ENCODE results near the gene ACADL. TPM values are rescaled to one million over a fixed set of nuclear protein-coding genes. Genes with fewer than 3 reads are reported as not detected.

Gene ACADL
- total RNA-seq = 32.4 TPM

DNA sequence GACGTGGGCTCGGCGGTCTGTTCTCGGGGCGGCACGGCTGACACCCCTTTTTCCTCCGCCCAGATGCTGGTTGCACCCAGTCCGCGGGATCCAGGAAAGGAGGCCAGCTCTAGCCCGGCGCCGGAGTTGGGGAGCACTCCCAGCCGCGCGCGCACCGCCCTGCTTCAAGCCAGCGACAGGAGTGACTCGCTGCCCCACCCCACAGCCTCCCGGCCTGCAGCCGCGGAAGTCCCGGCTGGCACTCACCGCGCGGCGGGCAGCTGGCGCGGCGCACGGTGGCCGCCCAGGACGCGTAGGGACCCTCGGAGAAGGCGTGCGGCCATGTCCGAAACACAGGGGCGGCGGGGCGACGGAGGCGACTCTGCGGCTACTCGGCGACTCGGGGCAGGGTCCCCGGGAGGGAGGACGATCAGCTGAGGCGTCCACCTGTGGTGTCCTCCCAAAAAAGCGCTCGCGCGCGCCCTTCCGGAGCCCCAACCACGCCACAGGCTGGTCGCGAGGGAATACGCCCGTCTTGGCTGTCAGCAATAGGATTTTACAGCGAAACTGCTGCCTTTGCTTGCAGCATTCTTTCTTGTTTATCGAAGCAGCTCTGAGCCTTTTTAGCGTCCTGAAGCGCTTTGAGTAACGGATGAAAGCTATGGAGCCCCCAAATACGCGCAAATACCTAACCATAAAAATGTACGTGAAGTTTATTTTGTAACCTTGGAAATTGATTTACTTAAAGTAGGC is at the start of gene ACADL:
ACADL (minus strand) TSS at position 507 of the 732 bp plus-strand sequence; CDS start at position 323, 184 bp downstream.
- DNase-seq (ENCODE audit: low spot score) (peak; percentile 79), ATAC-seq (peak; percentile 87)
- intact Hi-C loops (cut with DNase I) = no loop called here

DNA sequence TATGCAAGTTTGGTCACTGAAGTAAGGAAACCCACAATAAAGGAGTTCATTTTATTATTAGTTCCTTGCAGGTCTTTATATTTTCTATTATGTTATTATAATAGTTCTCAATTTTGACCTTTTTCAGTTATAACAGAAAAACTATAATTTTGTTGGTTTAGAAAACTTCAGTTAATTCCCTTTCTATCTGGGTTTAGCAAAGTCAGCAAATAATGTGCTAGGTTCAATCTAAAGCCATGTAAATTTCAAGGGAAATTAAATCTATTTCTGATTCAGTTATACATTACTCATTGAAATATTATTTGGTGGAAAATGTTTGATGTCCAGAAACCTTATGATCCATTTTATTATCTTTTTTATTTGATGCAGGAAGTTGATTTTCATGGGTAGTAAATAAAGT is 46.1 kb upstream of the ACADL start:
- intact Hi-C loops (cut with DNase I) = no loop called here
- ATAC-seq (no peak), DNase-seq (ENCODE audit: low spot score) (no peak)

DNA sequence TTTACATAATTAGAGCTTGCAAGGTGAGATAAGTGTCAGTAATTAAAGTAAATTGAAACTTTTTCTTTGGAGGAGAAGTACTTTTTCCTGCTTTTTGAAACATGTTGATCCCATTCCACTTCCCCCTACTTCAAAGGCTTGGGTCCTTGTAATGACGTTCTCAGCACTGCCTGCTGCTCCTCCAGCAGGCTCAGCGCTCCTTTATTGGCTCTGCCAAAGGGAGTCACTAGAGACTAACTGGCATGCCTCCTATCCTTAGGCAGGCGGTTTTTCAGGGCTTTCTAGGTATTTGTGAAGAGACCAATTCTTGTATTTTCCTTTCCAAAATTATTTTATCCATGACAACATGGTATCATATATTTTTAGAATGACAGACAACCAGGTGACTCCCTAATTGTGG is 43.9 kb upstream of the ACADL start:
- DNase-seq (ENCODE audit: low spot score) (no peak), ATAC-seq (no peak)
- intact Hi-C loops (cut with DNase I) = no loop called here

DNA sequence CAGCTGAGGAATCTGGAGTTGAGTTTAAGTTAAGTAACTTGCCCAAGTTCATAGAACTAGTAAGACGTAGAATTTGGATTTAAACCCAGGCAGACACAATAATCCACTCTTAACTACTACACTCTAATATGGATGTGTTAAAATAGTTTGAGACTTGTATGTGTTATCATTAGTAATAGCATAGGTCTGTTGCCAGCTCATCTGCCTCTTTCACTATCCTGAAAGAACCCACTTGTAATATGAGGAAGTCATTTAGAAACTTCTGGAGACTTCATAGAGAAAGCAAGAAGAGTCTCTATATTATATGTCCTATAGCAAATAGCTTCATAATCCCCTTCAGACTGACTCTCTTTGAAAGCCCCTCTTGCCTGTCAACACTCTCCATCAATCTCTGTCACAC is 43.0 kb upstream of the ACADL start:
- intact Hi-C loops (cut with DNase I) = no loop called here
- ATAC-seq (no peak), DNase-seq (ENCODE audit: low spot score) (no peak)

DNA sequence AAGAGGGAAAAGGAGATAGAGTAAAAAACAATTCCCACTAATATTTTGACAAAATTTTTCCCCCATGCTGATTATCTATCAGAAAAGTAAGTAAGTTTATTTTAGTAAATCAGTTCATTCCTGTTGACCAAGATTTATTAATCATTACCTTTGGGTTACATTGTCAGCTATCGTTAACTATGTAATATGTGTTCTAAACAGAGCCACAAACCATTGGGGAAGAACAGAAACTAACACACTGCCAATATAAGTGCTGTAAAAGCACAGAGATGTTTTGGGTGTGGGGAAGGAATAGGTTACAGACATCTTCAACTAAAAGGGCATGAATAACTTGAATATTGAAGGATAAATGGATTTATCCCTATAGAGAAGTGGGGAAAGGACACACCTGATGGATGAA is 42.5 kb upstream of the ACADL start:
- ATAC-seq (no peak), DNase-seq (ENCODE audit: low spot score) (no peak)
- intact Hi-C loops (cut with DNase I) = no loop called here

DNA sequence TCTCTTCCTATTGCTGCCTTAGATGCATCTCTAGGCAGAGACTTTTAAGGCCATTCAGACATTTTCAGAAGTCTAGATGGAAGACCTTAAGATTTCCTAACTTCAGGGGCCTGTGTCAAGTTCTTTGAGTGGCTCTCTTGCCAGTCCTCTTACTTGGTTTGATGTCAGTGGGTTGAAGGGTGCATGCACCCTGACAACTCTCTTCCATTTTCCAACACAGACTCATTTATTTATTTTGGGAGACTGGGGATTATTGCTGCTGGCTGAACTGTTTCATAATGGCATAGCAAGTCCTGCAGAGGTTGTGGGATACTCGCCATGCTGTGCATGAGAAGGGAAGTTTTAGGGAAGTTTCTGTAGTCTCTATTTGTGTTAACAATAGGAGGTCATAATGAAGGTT is 39.0 kb upstream of the ACADL start:
- intact Hi-C loops (cut with DNase I) = no loop called here
- DNase-seq (ENCODE audit: low spot score) (no peak), ATAC-seq (no peak)

DNA sequence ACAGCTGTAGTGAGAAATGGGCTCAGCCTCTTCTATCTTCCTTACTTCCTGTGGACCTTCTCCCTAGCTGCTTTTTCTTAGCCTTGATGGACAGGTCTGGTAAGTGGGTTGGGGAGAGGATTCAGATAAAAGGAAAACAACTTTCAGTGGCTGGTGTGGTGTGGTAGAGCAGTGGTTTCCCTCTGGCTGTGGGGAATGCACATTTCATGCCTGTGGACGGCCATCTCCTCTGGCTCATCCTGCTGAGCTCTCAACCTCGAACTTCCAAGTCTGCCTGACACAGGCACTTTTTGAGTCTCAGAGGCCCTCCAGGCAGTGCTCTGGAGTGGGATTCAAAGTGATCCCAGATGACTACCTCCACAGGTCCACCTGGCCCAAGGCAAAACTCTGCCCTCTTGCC is 38.6 kb upstream of the ACADL start:
- DNase-seq (ENCODE audit: low spot score) (no peak), ATAC-seq (no peak)
- intact Hi-C loops (cut with DNase I) = no loop called here

DNA sequence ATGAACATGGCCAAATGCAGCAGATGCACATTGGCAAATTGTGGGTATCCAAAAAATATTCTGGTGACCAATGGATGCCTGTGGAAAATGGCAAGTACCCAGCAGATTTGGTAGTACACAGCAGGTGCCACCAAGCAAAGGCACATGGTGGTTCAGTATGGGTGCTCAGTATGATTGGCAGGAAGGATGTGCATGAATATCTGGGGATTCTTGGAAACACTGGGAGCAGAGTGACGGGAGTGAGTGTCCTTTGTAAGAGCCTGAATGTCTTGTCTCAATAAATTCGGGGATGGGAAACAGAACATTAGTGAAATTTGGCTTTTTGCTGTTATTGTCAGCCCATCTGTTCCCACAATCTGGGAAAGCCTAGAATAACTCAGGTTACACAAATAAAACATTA is 36.8 kb upstream of the ACADL start:
- no peak for DNase-seq (ENCODE audit: low spot score)
- intact Hi-C loops (cut with DNase I) = no loop called here
- ATAC-seq = no peak

DNA sequence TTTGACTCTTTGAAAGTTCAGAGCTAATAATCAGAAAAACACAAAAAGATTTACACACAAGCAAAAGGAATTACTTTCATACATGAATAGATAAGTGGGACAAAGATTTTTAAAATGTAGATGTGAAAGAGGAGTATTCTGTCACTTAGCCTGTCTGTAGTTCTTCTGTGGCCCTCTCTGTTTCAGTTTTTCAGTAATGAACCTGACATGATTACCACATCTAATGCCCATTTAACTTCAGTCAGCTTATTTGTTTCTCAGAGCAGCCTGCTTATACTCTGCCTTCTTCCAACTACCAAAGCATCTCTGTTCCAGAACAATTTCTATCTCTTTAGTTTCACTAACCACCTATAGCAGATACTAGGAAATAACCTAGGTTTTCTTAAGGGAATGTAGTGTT is 34.4 kb upstream of the ACADL start:
- ATAC-seq (no peak), DNase-seq (ENCODE audit: low spot score) (no peak)
- intact Hi-C loops (cut with DNase I) = loop anchor here (10.0 kb wide), 1 partner anchor 145 kb away; no protein-coding TSS in a partner anchor

DNA sequence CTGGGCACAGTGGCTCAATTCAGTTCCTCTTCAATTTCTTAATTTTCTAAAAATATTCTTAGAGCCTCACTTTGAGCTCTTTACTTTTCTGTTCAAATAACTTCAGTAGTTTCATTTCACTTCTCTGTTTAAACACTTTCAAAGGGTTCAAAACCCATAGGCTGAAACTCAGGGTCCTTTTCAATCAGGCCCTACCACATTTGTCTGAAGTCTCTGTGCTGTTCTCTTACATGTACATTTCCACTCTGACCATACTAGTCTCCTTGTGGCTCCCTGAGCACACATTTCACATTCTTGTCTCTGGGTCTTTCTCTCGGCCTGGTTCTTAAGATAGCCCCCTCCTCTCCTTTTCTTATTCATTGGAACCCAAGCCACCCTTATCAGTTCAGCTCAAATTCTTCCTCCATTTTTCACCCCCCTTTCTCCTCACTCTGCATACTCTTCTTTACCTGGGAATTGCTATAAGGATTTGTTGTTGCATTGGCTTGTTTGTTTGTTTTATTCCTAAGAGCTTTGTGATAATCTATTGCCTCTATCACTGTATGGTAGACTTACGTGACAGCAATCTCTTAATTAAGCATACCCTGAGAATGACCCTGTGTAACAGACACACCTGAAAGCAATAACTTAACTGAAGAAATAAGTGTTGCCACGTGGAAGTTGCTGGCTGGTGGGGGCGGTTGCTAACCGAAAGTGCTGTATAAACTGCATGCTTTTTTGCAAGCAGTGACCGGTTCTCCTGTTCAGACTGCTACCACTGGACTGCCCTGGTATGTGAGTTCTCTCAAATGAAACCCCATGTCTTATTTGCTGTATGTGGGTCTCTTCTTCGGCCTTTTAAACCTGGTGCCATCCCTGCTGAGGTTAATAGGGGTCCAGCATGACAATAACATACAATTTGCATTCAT is 27.7 kb upstream of the ACADL start:
- no peak for ATAC-seq
- intact Hi-C loops (cut with DNase I) = loop anchor here (10.0 kb wide), 1 partner anchor 152 kb away; no protein-coding TSS in a partner anchor
- DNase-seq (ENCODE audit: low spot score) = no peak

DNA sequence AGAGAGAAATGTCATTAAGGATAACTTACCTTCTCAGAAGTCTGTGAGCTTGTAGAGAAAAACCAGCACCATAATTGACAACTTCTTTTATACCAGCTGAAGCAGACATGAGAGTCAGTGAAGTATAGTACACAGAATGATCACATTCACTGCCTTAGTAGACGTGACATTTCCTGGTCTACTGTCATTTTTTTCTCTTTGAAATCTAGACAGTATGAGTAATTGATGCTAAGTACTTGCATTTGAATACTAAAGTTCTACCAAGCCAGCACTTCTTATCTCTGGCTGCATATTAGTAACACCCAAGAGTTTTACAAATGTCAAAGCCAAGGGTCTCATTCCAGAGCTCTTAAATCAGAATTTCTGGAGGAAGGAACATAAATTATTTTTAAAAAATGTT is 25.4 kb upstream of the ACADL start:
- ATAC-seq = no peak
- intact Hi-C loops (cut with DNase I) = loop anchor here (10.0 kb wide), 1 partner anchor 154 kb away; no protein-coding TSS in a partner anchor
- DNase-seq (ENCODE audit: low spot score) = no peak

DNA sequence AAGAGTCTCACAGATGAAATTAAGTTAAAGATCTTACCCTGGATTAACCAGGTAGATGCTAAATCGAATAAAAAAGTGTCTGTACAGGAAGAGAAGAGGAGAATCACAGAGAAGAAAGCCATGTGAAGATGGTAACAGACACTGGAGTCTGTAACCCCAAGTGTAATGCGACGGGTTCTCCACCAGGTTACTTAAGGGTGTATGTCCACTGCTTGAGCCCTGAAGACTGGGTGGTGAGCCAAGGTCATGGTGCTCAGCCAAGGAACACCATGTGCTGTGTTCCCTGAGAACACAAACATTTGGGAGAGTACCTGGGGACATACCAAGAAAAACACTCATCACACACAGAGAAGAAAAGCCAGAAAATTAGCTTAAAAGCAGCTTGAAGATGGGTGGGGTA is 8.2 kb upstream of the ACADL start:
- intact Hi-C loops (cut with DNase I) = no loop called here
- ATAC-seq (peak; percentile 98), DNase-seq (ENCODE audit: low spot score) (peak; percentile 62)

DNA sequence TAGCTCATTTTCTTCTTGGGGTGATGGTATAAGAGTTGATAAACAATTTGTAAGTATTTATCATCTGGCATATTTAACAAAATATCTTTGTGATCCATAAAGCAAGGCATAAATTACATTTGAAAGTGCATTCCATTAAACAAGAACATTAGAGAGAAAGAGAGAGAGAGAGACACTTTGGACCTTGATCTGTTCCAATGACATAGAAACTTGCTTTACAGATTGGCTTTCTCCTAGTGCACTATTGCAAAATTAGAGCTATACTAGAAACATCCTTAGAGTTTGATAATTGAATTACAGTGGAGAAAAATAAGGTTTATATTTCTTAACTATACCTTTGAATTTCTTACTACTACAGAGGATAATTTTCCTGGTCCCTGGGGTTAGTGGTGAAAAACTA is 5.7 kb upstream of the ACADL start:
- no peak for ATAC-seq
- no peak for DNase-seq (ENCODE audit: low spot score)
- intact Hi-C loops (cut with DNase I) = no loop called here

DNA sequence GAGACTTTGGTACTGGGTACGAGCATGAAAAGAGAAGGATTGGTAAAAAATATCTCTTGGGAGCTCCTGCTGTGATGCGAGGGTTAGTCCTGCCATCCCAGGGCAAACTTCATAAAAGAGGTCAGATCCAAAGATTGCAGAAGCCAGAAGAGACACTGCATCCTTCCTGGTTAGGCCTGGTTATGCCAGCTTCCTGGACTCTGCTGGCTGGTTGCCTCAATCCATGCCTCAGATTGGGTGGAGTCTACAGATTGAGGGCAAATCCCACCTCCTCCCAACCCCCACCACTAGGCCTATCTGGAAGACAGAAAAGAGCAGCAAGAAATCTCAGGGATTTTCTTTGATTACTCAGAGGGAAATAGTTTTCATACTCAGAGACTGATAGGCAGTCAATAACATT is 5.3 kb upstream of the ACADL start:
- ATAC-seq = no peak
- intact Hi-C loops (cut with DNase I) = no loop called here

DNA sequence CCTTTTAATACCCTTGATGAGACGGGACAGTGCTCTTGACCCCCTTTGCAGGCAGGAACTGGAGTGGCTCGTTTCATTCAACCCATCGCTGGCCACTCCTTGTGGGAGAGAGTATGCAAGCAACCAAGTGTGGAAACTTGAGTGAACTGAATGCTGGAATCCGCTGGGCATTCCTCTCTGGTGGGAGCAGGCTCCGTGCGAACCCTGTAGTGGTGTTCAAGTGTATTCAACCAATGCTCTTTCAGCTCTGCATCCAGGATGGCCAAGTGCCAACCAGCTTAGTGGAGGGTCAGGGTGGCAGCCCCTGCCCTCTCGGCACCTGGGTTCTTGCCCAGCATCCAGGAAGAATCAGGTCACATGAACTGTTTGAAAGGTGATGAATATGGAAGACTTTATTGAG is 3.3 kb upstream of the ACADL start:
- DNase-seq (ENCODE audit: low spot score) (no peak), ATAC-seq (no peak)
- intact Hi-C loops (cut with DNase I) = no loop called here

More for the DNA sequence above, 5.3 kb upstream of the ACADL start:
- no peak for DNase-seq (ENCODE audit: low spot score)

DNA sequence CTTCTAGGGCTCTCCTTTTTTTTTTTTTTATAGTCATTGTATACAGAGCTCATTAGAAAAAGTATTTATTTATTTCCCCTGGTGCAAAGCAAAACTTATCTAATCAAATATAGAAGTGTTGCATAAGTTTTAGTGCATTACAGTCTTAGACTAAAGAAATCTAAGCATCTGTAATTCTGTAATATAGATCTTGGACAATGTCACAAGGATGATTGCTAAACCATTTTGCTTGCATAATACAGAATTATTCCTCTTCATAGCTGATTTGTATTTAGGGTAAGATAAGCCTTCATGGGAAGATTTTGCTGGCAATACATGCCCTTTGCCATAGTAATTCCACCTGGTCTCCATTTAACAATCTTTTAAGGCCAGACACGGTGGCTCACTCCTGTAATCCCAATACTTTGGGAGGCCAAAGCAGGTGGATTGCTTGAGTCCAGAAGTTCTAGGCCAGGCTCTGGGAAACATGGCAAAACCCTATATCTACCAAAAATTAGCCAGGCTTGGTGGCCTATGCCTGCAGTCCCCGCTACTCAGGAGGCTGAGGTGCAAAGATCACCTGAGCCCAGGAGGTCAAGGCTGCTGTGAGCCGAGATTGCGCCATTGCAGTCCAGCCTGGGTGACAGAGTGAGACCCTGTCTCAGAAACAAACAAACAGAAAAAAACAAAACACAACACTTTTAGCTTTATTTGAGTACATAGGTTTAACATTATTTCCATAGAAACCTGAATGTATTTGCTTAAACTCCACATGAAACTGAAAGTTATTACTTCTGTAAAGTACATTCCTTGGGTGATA is 2.2 kb upstream of the ACADL start:
- ATAC-seq (no peak), DNase-seq (ENCODE audit: low spot score) (no peak)
- intact Hi-C loops (cut with DNase I) = no loop called here

DNA sequence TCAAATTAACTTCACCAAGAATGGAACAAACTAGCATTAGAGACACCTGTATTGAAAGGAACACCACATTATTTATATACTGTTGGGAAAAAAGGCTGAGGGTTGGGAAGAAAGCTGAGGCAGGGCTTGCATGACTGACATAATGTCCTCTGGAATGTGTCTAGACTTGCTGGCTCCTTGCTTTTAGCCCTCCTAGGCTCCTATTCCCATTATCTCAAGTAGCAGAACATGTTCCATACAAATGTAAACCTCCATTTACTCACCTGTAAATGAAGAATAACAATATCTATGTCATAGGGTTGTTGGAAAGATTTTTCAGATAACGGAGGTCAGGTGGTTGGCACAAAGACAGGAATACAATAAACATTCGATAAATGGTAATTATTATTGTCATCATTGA is 976 bp upstream of the ACADL start:
- no peak for DNase-seq (ENCODE audit: low spot score)
- intact Hi-C loops (cut with DNase I) = no loop called here
- no peak for ATAC-seq

DNA sequence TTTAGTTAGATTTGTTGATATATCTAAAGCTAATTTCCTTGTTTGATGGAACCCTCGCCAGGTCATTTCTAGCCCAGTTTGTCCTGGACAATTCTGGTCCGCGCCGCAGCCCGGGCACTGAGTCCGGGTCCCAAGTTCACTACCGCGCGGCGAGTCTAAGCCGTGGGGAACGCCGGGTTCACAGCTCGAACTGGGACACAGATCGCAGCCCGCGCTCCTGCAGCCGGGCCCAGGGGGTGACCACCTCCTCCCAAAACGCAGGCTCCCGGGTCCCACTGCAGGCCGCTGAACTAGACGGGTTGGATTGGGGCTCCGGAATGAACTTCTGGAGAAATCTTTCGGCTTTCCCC is 681 bp downstream of the ACADL start:
- DNase-seq (ENCODE audit: low spot score) (peak; percentile 66), ATAC-seq (peak; percentile 66)
- intact Hi-C loops (cut with DNase I) = no loop called here

DNA sequence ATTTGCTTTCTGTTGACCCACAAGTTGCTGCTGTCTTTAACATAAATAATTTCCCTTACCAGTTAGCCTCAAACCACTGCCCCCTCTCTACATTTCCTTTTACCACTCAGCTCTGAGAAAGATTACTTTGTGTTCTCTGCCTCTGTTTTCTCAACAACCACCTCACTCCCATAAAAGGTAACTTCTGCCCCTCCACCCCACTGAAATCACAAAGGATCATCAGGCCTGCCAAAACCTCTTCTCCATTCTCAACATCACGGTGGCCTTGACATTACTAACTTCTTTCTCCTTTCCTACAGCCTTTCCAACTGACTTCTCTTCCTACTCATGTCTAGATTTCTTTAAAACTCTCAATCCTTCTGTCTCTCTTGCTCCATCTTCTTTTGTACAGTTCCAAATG is 10.1 kb downstream of the ACADL start:
- DNase-seq (ENCODE audit: low spot score) = no peak
- ATAC-seq = peak; percentile 32
- intact Hi-C loops (cut with DNase I) = no loop called here

DNA sequence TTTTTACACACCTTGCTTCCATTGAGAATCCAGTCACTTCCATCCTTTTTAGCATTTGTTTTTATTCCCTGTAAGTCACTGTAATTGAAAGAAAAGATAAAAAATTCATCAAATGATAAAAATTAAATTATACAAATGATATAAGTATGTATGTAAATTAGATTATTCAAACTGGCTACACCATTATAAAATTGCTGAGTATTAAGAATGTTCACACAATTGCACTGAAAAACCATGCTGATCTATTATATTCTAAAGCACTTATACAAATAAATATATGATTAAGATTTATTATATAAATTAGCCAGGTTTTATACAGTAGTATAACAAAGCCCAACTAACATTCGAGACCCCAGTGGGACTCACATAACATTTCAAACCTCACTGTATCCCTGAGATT is 15.1 kb downstream of the ACADL start:
- ATAC-seq = no peak
- intact Hi-C loops (cut with DNase I) = no loop called here
- DNase-seq (ENCODE audit: low spot score) = no peak

All from sciatic nerve (tissue), 2 donors.